Common myeloid progenitor, CD34-positive (primary cell): ENCODE data around the gene MMP25.
A peak's percentile ranks its signal among the peaks of the same experiment; 100 is the strongest.

ENCODE experiments used
- CTCF ChIA-PET: fragments of 350-600 bp; sonication (Branson Sonifier 250); formaldehyde crosslinking; loops from one replicate; lab custom pipeline; 2021; ENCODE audit warnings: antibody characterized with exemption; lab: Charles Lee
- POLR2A ChIA-PET: fragments of 350-600 bp; sonication (Branson Sonifier 250); formaldehyde crosslinking; loops from one replicate; lab custom pipeline; 2021; ENCODE audit warnings: antibody characterized with exemption; lab: Charles Lee
- DNase-seq, 3 donors: peaks; one replicate each; pipeline versions ENCODE4 v3.0.0 to v3.0.0-alpha.2; 2013
- H3K27ac ChIP-seq, 2 experiments: 1 replicate in 1 of 2; 2 replicates in 1 of 2; pipeline ENCODE4 v1.7.0; 2013; ENCODE audit warnings: inconsistent platforms in 2 of 2, low read length in 2 of 2, mild to moderate bottlenecking in 2 of 2, low read depth in 1 of 2, moderate library complexity in 1 of 2; ENCODE audit not compliant: severe bottlenecking in 2 of 2, insufficient read depth in 1 of 2, poor library complexity in 1 of 2
- H3K27me3 ChIP-seq, 5 experiments: replicated peaks in 2 of 5; 1 replicate in 3 of 5; 2 replicates in 2 of 5; pipeline versions ENCODE4 v1.6.1 to v1.7.0; 2013; ENCODE audit warnings: low read length in 4 of 5, mild to moderate bottlenecking in 2 of 5, moderate library complexity in 2 of 5, inconsistent platforms in 1 of 5; ENCODE audit not compliant: insufficient read depth in 5 of 5, control insufficient read depth in 4 of 5
- H3K36me3 ChIP-seq, 4 experiments: 1 replicate in 2 of 4; 2 replicates in 2 of 4; pipeline versions ENCODE4 v1.6.1 to v1.7.0; 2013; ENCODE audit warnings: low read length in 3 of 4, control low read depth in 1 of 4, mild to moderate bottlenecking in 1 of 4; ENCODE audit not compliant: control insufficient read depth in 4 of 4, insufficient read depth in 4 of 4
- H3K4me1 ChIP-seq, 4 experiments: 1 replicate in 3 of 4; 2 replicates in 1 of 4; pipeline versions ENCODE4 v1.6.1 to v1.7.1; 2013; ENCODE audit warnings: low read length in 3 of 4, mild to moderate bottlenecking in 3 of 4, control low read depth in 1 of 4, inconsistent platforms in 1 of 4, moderate library complexity in 1 of 4; ENCODE audit not compliant: control insufficient read depth in 4 of 4, insufficient read depth in 4 of 4; ENCODE audit errors: control extremely low read depth in 1 of 4
- H3K4me3 ChIP-seq, 7 experiments: 1 replicate in 4 of 7; 2 replicates in 3 of 7; pipeline versions ENCODE4 v1.5.1 to v1.7.0; 2013; ENCODE audit warnings: mild to moderate bottlenecking in 7 of 7, low read length in 6 of 7, moderate library complexity in 6 of 7, inconsistent platforms in 2 of 7, low read depth in 2 of 7, control low read depth in 1 of 7; ENCODE audit not compliant: insufficient read depth in 4 of 7, control insufficient read depth in 1 of 7; ENCODE audit errors: extremely low read depth in 1 of 7
- H3K9me3 ChIP-seq, 5 experiments: 1 replicate in 4 of 5; 2 replicates in 1 of 5; pipeline versions ENCODE4 v1.6.1 to v1.7.1; 2013; ENCODE audit warnings: low read length in 4 of 5, mild to moderate bottlenecking in 2 of 5, inconsistent platforms in 1 of 5, low read depth in 1 of 5, moderate library complexity in 1 of 5; ENCODE audit not compliant: control insufficient read depth in 4 of 5, insufficient read depth in 2 of 5; ENCODE audit errors: control extremely low read depth in 1 of 5
- WGBS: methylation state at CpG from one replicate; pipeline ENCODE4 v1.1.5; 2013; ENCODE audit not compliant: insufficient coverage; 5-methylcytosine and 5-hydroxymethylcytosine counted together

Gene MMP25

DNA sequence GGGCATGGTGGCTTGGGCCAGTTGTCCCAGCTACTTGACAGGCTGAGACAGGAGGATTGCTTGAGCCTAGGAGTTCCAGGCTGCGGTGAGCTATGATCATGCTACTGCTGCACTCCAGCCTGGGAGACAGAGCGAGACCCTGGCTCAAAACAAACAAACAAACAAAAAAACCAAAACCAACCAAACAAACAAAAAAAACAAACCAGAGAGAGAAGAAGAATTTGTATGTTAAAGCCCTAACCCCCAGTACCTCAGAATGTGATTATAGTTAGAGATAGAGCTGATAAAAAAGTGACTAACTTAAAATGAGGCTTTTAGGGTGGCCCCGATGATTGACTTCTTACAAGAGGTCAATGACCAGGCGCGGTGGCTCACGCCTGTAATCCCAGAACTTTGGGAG lies 1.7 kb upstream of the MMP25 start:
- Histone ChIP-seq H3K27ac (no peak overlapping the region), H3K4me1 (peaks cover 0 to 29% (median 21%) of the 10 kb centered on the region in 4 experiments), H3K36me3 (no peaks in the 10 kb centered on the region), H3K4me3 (no peak overlapping the region), H3K9me3 (no peaks in the 10 kb centered on the region), H3K27me3 (peaks cover 8 to 95% (median 32%) of the 10 kb centered on the region in 5 experiments)
- WGBS: 96% methylated on average over 5 of the region's 6 CpGs
- ChIA-PET POLR2A (no interaction called here), CTCF (interaction anchor here (10.0 kb wide), 1 partner anchor 14 kb away, joined by 141 read pairs; no protein-coding TSS in a partner anchor)
- no peak for DNase-seq

GRCh38 chr16:3046641-3047386 lies 453 bp downstream of the MMP25 start:
- peaks cover 7 to 97% (median 31%) of the 10 kb centered on the region in 5 experiments for H3K27me3 ChIP-seq
- H3K36me3 ChIP-seq: no peaks in the 10 kb centered on the region
- POLR2A ChIA-PET: no interaction called here
- WGBS: 4% methylated on average over 33 of the region's 54 CpGs
- no peak for DNase-seq
- H3K4me3 ChIP-seq: peak overlapping the region in 3 of 7 experiments; percentile 56 to 63 (median 59)
- no peaks in the 10 kb centered on the region for H3K9me3 ChIP-seq
- CTCF ChIA-PET: interaction anchor here (0.6 to 6.6 kb wide), 5 partner anchors 8 to 83 kb away, joined by 3 to 98 read pairs (median 6); no protein-coding TSS in a partner anchor
- H3K4me1 ChIP-seq: peaks cover 0 to 42% (median 28%) of the 10 kb centered on the region in 4 experiments
- no peak overlapping the region for H3K27ac ChIP-seq

GRCh38 chr16:3047387-3047720 lies 993 bp downstream of the MMP25 start:
- 22% methylated on average over 13 of the region's 13 CpGs for WGBS
- DNase-seq: no peak
- ChIA-PET CTCF (interaction anchor here (0.6 to 6.6 kb wide), 8 partner anchors 9 to 82 kb away, joined by 3 to 98 read pairs (median 5); no protein-coding TSS in a partner anchor), POLR2A (interaction anchor here (1.3 kb wide), 1 partner anchor 8 kb away, joined by 4 read pairs; no protein-coding TSS in a partner anchor)
- Histone ChIP-seq H3K27me3 (peaks cover 7 to 93% (median 31%) of the 10 kb centered on the region in 5 experiments), H3K4me3 (no peak overlapping the region), H3K4me1 (peaks cover 0 to 43% (median 28%) of the 10 kb centered on the region in 4 experiments), H3K27ac (no peak overlapping the region), H3K36me3 (no peaks in the 10 kb centered on the region), H3K9me3 (no peaks in the 10 kb centered on the region)

DNA sequence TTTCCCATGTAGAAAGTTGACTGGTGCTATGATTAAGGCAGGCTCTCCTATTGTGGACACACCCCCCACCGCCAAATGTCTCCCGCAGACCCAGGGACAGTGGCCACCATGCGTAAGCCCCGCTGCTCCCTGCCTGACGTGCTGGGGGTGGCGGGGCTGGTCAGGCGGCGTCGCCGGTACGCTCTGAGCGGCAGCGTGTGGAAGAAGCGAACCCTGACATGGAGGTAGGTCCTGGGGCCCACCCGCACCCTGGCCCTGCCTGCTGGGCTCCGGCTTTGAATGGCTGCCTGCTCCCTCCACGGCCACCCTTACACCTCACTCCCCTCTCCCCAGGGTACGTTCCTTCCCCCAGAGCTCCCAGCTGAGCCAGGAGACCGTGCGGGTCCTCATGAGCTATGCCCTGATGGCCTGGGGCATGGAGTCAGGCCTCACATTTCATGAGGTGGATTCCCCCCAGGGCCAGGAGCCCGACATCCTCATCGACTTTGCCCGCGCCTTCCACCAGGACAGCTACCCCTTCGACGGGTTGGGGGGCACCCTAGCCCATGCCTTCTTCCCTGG lies 3.6 kb downstream of the MMP25 start:
- Histone ChIP-seq H3K36me3 (peaks cover 0 to 3% (median 0%) of the 10 kb centered on the region in 4 experiments), H3K4me3 (no peak overlapping the region), H3K4me1 (peaks cover 2 to 58% (median 36%) of the 10 kb centered on the region in 4 experiments), H3K27me3 (peaks cover 0 to 68% (median 20%) of the 10 kb centered on the region in 5 experiments), H3K27ac (no peak overlapping the region), H3K9me3 (no peaks in the 10 kb centered on the region)
- CTCF ChIA-PET: interaction anchor here (0.6 to 6.6 kb wide), 6 partner anchors 13 to 52 kb away, joined by 3 to 98 read pairs (median 5); no protein-coding TSS in a partner anchor
- POLR2A ChIA-PET: interaction anchor here (0.7 to 0.9 kb wide), 3 partner anchors 15 to 38 kb away, joined by 3 read pairs; no protein-coding TSS in a partner anchor
- DNase-seq: no peak
- 95% methylated on average over 19 of the region's 26 CpGs for WGBS

DNA sequence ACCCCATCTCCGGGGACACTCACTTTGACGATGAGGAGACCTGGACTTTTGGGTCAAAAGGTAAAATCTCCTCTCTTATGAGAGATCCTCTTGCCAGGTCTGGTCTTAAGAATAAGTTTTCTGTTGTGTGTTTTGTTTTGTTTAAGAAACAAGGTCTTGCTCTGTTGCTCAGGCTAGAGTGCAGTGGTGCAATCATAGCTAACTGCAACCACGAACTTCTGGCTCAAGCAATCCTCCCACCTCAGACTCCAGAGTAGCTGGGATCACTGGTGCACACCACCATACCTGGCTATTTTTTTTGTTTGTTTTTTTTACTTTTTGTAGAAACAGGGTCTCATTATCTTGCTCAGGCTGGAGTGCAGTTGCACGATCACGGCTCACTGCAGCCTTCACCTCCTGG lies 4.1 kb downstream of the MMP25 start:
- peaks cover 0 to 3% (median 0%) of the 10 kb centered on the region in 4 experiments for H3K36me3 ChIP-seq
- 75% methylated on average over 3 of the region's 5 CpGs for WGBS
- ChIA-PET CTCF (interaction anchor here (0.6 to 6.6 kb wide), 6 partner anchors 12 to 52 kb away, joined by 3 to 98 read pairs (median 5); no protein-coding TSS in a partner anchor), POLR2A (interaction anchor here (0.7 to 0.8 kb wide), 2 partner anchors 16 to 38 kb away, joined by 3 read pairs; no protein-coding TSS in a partner anchor)
- H3K27ac ChIP-seq: no peak overlapping the region
- H3K27me3 ChIP-seq: peaks cover 0 to 64% (median 16%) of the 10 kb centered on the region in 5 experiments
- H3K9me3 ChIP-seq: no peaks in the 10 kb centered on the region
- peak overlapping the region in 1 of 7 experiments; percentile 30 for H3K4me3 ChIP-seq
- no peak for DNase-seq
- peaks cover 2 to 59% (median 37%) of the 10 kb centered on the region in 4 experiments for H3K4me1 ChIP-seq

DNA sequence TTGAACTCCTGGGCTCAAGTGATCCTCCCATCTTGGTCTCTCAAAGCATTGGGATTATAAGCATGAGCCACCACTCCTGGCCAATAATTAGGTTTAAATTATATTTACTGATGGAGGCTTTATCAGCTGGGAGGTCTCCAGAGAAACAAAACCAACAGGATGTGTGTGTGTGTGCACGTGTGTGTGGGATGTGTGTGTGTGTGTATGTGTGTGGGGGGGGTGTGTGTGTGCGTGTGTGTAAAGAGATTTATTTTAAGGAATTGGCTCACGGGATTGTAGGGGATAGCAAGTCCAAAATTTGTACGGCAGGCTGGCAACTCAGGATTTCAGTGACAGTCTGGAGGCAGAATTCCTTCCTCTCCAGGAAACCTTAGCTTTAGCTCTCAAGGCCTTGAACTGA lies 4.6 kb downstream of the MMP25 start:
- ChIA-PET POLR2A (interaction anchor here (0.8 to 1.2 kb wide), 2 partner anchors 16 to 17 kb away, joined by 3 to 9 read pairs; no protein-coding TSS in a partner anchor), CTCF (interaction anchor here (1.2 to 6.6 kb wide), 9 partner anchors 8 to 77 kb away, joined by 3 to 98 read pairs (median 5); no protein-coding TSS in a partner anchor)

More for the DNA sequence above, 4.6 kb downstream of the MMP25 start:
- Histone ChIP-seq H3K27me3 (peaks cover 0 to 59% (median 16%) of the 10 kb centered on the region in 5 experiments), H3K4me1 (peaks cover 2 to 59% (median 36%) of the 10 kb centered on the region in 4 experiments), H3K4me3 (peak overlapping the region in 1 of 7 experiments; percentile 3), H3K36me3 (peaks cover 0 to 3% (median 0%) of the 10 kb centered on the region in 4 experiments), H3K27ac (no peak overlapping the region), H3K9me3 (no peaks in the 10 kb centered on the region)
- DNase-seq: peak in 1 of 3 donors; percentile 44
- WGBS: 31% methylated on average over 3 of the region's 4 CpGs
